HFFc6 (cell line): Measurements from ENCODE around the gene FOXO6. TPM values are rescaled to one million over a fixed set of nuclear protein-coding genes. Genes with fewer than 3 reads are reported as not detected.

Experiments
- DNase-seq: peaks from one replicate; pipeline ENCODE4 v3.0.0-alpha.2; 2018
- H3K27ac Mint-ChIP-seq: 2 replicates; pipeline ENCODE4 v1.8.0; 2020; ENCODE audit warnings: mild to moderate bottlenecking, mixed read lengths
- H3K27me3 Mint-ChIP-seq: 2 replicates; pipeline ENCODE4 v1.8.0; 2021; ENCODE audit warnings: mild to moderate bottlenecking, moderate library complexity, mixed read lengths; ENCODE audit not compliant: insufficient read depth
- H3K36me3 Mint-ChIP-seq: 2 replicates; pipeline ENCODE4 v1.8.0; 2021; ENCODE audit warnings: low read depth, mixed read lengths
- H3K4me1 Mint-ChIP-seq: 2 replicates; pipeline ENCODE4 v1.8.0; 2020; ENCODE audit warnings: low read depth, mixed read lengths
- H3K4me3 Mint-ChIP-seq: 2 replicates; pipeline ENCODE4 v1.8.0; 2020; ENCODE audit warnings: mild to moderate bottlenecking, moderate library complexity, mixed read lengths
- H3K9me3 Mint-ChIP-seq: 2 replicates; pipeline ENCODE4 v1.8.0; 2020; ENCODE audit warnings: mild to moderate bottlenecking, mixed read lengths
- CTCF ChIP-seq: fragments of 200-600 bp; sonication (generic); IDR thresholded peaks from 2 replicates; pipeline ENCODE4 v1.5.0; 2021; ENCODE audit warnings: antibody characterized with exemption, mild to moderate bottlenecking
- total RNA-seq, 6 experiments: library from RNA; stranded (reverse); fragmentation: NEBNext Ultra II Directional; extraction: Animal tissue kit (Norgen Biotek cat#: 25700); gene quantifications; 2 replicates in 1 of 6; 3 replicates in 5 of 6; pipeline ENCODE4 v1.2.3, GENCODE V29; 2021

Gene FOXO6
- total RNA-seq, 6 experiments from 2014 or later: 0.07 to 0.08 TPM; not detected in 4

- no peak overlapping the region for H3K4me3 Mint-ChIP-seq
- no peak for TF ChIP-seq CTCF
- peaks cover 4% of the 10 kb centered on the region; the same call in 1 of the 2 replicates for H3K36me3 Mint-ChIP-seq
- no peak for DNase-seq
- peaks cover 16% of the 10 kb centered on the region for H3K27me3 Mint-ChIP-seq
- no peaks in the 10 kb centered on the region for H3K4me1 Mint-ChIP-seq
- H3K27ac Mint-ChIP-seq: no peak overlapping the region
- peaks cover 18% of the 10 kb centered on the region for H3K9me3 Mint-ChIP-seq
Observed at GRCh38 chr1:41340655-41341364, 20.4 kb upstream of the FOXO6 start.

- H3K4me1 Mint-ChIP-seq: no peaks in the 10 kb centered on the region
- no peak for DNase-seq
- H3K4me3 Mint-ChIP-seq: no peak overlapping the region
- H3K27me3 Mint-ChIP-seq: peaks cover 16% of the 10 kb centered on the region
- TF ChIP-seq CTCF: no peak
- no peak overlapping the region for H3K27ac Mint-ChIP-seq
- peaks cover 4% of the 10 kb centered on the region; the same call in 1 of the 2 replicates for H3K36me3 Mint-ChIP-seq
- H3K9me3 Mint-ChIP-seq: peaks cover 18% of the 10 kb centered on the region
Observed at GRCh38 chr1:41341365-41341683, 19.9 kb upstream of the FOXO6 start.

- Mint-ChIP-seq H3K4me3 (no peak overlapping the region), H3K36me3 (peaks cover 4% of the 10 kb centered on the region; the same call in 1 of the 2 replicates), H3K9me3 (peaks cover 18% of the 10 kb centered on the region), H3K4me1 (no peaks in the 10 kb centered on the region), H3K27me3 (peaks cover 19% of the 10 kb centered on the region), H3K27ac (no peak overlapping the region)
- no peak for DNase-seq
- TF ChIP-seq CTCF: no peak
Observed at GRCh38 chr1:41341772-41342562, 19.3 kb upstream of the FOXO6 start.

GRCh38 chr1:41342774-41343355, 18.4 kb upstream of the FOXO6 start:
- TF ChIP-seq CTCF: no peak
- no peak for DNase-seq
- no peak overlapping the region for H3K4me3 Mint-ChIP-seq
- H3K9me3 Mint-ChIP-seq: peaks cover 18% of the 10 kb centered on the region
- H3K27ac Mint-ChIP-seq: no peak overlapping the region
- H3K36me3 Mint-ChIP-seq: peaks cover 4% of the 10 kb centered on the region; the same call in 1 of the 2 replicates
- H3K27me3 Mint-ChIP-seq: peaks cover 21% of the 10 kb centered on the region
- H3K4me1 Mint-ChIP-seq: no peaks in the 10 kb centered on the region

- Mint-ChIP-seq H3K27me3 (peaks cover 32% of the 10 kb centered on the region), H3K36me3 (no peaks in the 10 kb centered on the region; the same call in 1 of the 2 replicates), H3K4me1 (no peaks in the 10 kb centered on the region), H3K9me3 (peaks cover 13% of the 10 kb centered on the region), H3K27ac (no peak overlapping the region), H3K4me3 (no peak overlapping the region)
- DNase-seq: no peak
- TF ChIP-seq CTCF: no peak
Observed at GRCh38 chr1:41343790-41344699, 17.2 kb upstream of the FOXO6 start.
